ENCODE measurements around the gene JUND. TPM values are rescaled to one million over a fixed set of nuclear protein-coding genes. Genes with fewer than 3 reads are reported as not detected.

JUND gene
- total and polyA plus RNA-seq, 10 donors, result 47.5 to 232 (median 146) TPM

- no peak overlapping the region for H3K27ac ChIP-seq
- no peak for DNase-seq
- TF ChIP-seq CTCF (IDR thresholded peaks at IDR 0.05 in 8 of 11, conservative IDR thresholded peaks at IDR 0.05 in 3 of 11) (no peak), POLR2AphosphoS5 (IDR thresholded peaks at IDR 0.05) (no peak), POLR2A (IDR thresholded peaks at IDR 0.05) (no peak)
- intact Hi-C loops (cut with DNase I; ENCODE audit: low total_unique reads), result no loop called here
- H3K9me3 ChIP-seq, result no peaks in the 10 kb centered on the region
- H3K4me1 ChIP-seq, result peaks cover 0 to 19% (median 8%) of the 10 kb centered on the region in 6 donors
- H3K27me3 ChIP-seq (replicated peaks in 1 of 7), result peaks cover 0 to 8% (median 4%) of the 10 kb centered on the region in 7 donors
- 79 to 93% (median 88%) methylated on average over 4 of the region's 4 CpGs for WGBS, 5 donors
- no peak overlapping the region for H3K4me3 ChIP-seq
- H3K36me3 ChIP-seq, result peaks cover 0 to 49% (median 12%) of the 10 kb centered on the region in 6 donors
Measured at GRCh38 chr19:18259893-18260292, 21.5 kb downstream of the JUND start.

- TF ChIP-seq POLR2AphosphoS5 (IDR thresholded peaks at IDR 0.05), result peak in 1 of 3 donors; percentile 22
- no peak for TF ChIP-seq POLR2A (IDR thresholded peaks at IDR 0.05)
- no peak for DNase-seq
- 85 to 96% (median 93%) methylated on average over 13 to 55 of the region's 55 CpGs for WGBS, 5 donors
- Histone ChIP-seq H3K4me3 (no peak overlapping the region), H3K27ac (no peak overlapping the region), H3K36me3 (peaks cover 0 to 27% (median 7%) of the 10 kb centered on the region in 6 donors), H3K4me1 (peaks cover 0 to 24% (median 11%) of the 10 kb centered on the region in 6 donors), H3K27me3 (replicated peaks in 1 of 7) (peaks cover 0 to 23% (median 4%) of the 10 kb centered on the region in 7 donors), H3K9me3 (no peaks in the 10 kb centered on the region)
- intact Hi-C loops (cut with DNase I; ENCODE audit: low total_unique reads), result no loop called here
Measured at GRCh38 chr19:18257503-18258470, 23.6 kb downstream of the JUND start.

GRCh38 chr19:18254546-18255503 is 26.6 kb downstream of the JUND start:
- peaks cover 0 to 31% (median 13%) of the 10 kb centered on the region in 6 donors for H3K4me1 ChIP-seq
- H3K36me3 ChIP-seq, result peaks cover 0 to 20% (median 7%) of the 10 kb centered on the region in 6 donors
- intact Hi-C loops (cut with DNase I; ENCODE audit: low total_unique reads), result loop anchor here (5.0 kb wide), 2 partner anchors 48 to 143 kb away; no protein-coding TSS in a partner anchor
- H3K27me3 ChIP-seq (replicated peaks in 1 of 7), result peaks cover 0 to 34% (median 4%) of the 10 kb centered on the region in 7 donors
- TF ChIP-seq CTCF (IDR thresholded peaks at IDR 0.05 in 8 of 11, conservative IDR thresholded peaks at IDR 0.05 in 3 of 11) (peak in 2 of 11 experiments; percentile 12 to 17), POLR2AphosphoS5 (IDR thresholded peaks at IDR 0.05) (peak; percentile 80 to 90 (median 83)), POLR2A (IDR thresholded peaks at IDR 0.05) (no peak)
- 16 to 47% (median 22%) methylated on average over 7 to 24 of the region's 24 CpGs for WGBS, 5 donors
- no peaks in the 10 kb centered on the region for H3K9me3 ChIP-seq
- DNase-seq, result no peak
- no peak overlapping the region for H3K27ac ChIP-seq
- no peak overlapping the region for H3K4me3 ChIP-seq

- Histone ChIP-seq H3K4me1 (peaks cover 0 to 31% (median 13%) of the 10 kb centered on the region in 6 donors), H3K4me3 (no peak overlapping the region), H3K36me3 (peaks cover 0 to 20% (median 7%) of the 10 kb centered on the region in 6 donors), H3K27ac (no peak overlapping the region), H3K9me3 (no peaks in the 10 kb centered on the region), H3K27me3 (replicated peaks in 1 of 7) (peaks cover 0 to 34% (median 4%) of the 10 kb centered on the region in 7 donors)
- no peak for TF ChIP-seq POLR2AphosphoS5 (IDR thresholded peaks at IDR 0.05)
- TF ChIP-seq POLR2A (IDR thresholded peaks at IDR 0.05), result no peak
- no peak for TF ChIP-seq CTCF (IDR thresholded peaks at IDR 0.05 in 8 of 11, conservative IDR thresholded peaks at IDR 0.05 in 3 of 11)
- WGBS, 5 donors, result 36 to 57% (median 47%) methylated on average over 4 to 5 of the region's 5 CpGs
- no peak for DNase-seq
- intact Hi-C loops (cut with DNase I; ENCODE audit: low total_unique reads), result loop anchor here (5.0 kb wide), 2 partner anchors 46 to 141 kb away; no protein-coding TSS in a partner anchor
Measured at GRCh38 chr19:18253716-18254115, 27.7 kb downstream of the JUND start.
